Mammary epithelial cell (primary cell): ENCODE data around the gene NUDC.
"Not testable (repeated sequence)": the region's sequence is repeated elsewhere in the genome, so short reads cannot be mapped to it uniquely, and the experiment has no call there.

Source experiments
- CTCF ChIP-seq, 2 donors: IDR thresholded peaks in 1 of 2; conservative IDR thresholded peaks in 1 of 2; 2 replicates each; pipeline ENCODE4 v1.5.1; 2011 to 2012; ENCODE audit warnings: inconsistent platforms in 2 of 2, low read length in 2 of 2, mild to moderate bottlenecking in 2 of 2, control low read depth in 1 of 2, low read depth in 1 of 2; ENCODE audit not compliant: insufficient read depth in 1 of 2; ENCODE audit errors: extremely low read depth in 1 of 2
- EZH2 ChIP-seq: IDR thresholded peaks from 2 replicates; pipeline ENCODE4 v1.6.1; 2012; ENCODE audit warnings: low read length, inconsistent platforms, borderline replicate concordance

GRCh38 chr1:26948725-26949057 is 27.1 kb downstream of the NUDC start:
- TF ChIP-seq EZH2; CTCF (conservative IDR thresholded peaks at IDR 0.05 in 1 of 2, IDR thresholded peaks at IDR 0.05 in 1 of 2; ENCODE audit: extremely low read depth in 1 of 2, insufficient read depth in 1 of 2, low read depth in 1 of 2, low read length in 2 of 2): not testable (repeated sequence)
